ENCODE results near the gene LIPT2. TPM values are rescaled to one million over a fixed set of nuclear protein-coding genes. Genes with fewer than 3 reads are reported as not detected.
A peak's percentile ranks its signal among the peaks of the same experiment; 100 is the strongest.

Gene LIPT2
- polyA plus RNA-seq, 1 of the 3 experiments (the other 2 are of a cell fraction) = 4.6 TPM

DNA sequence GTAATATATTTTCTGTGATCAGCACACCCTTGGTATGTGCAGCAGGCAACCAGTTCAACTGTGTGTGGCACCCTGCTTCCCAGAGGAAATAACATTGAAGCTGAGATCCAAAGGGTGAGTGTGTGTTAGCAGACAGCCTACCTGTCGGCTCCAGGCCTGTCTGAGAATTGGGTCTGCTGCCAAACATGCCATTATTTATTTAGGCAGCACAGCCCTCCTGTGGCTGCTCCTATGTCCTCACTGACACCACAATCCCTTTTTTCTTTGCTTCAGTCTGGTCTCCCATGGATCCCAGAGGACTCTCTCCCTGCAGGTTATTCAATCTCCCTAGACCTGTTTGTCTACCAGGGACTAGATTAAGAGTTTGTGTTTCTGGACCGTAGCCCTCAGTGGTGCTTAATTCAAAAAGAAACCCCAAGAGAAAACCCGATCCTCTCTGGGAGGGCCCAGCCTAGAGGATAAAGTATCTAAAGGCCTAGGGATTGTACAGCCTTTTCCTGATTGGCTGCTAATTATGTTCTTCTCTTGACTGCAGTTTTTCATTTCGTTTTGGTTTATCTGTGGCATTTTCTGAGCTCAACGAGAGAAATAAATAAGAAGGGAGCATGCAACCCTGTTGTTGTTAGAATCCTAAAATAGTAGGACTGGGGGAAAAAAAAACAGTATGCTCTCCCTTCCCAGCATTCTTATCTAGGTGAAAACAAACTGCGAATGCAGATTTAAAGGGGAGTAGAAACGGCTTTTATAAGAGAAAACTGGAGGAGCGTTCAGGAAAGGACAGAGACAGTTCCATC, 50.3 kb downstream of the LIPT2 start:
- 76% methylated on average over 8 of the region's 8 CpGs for WGBS (ENCODE audit: low lambda C conversion rate)
- Histone ChIP-seq H3K9me3 (no peaks in the 10 kb centered on the region), H3K4me3 (ENCODE audit: low read depth in 2 of 2, low read length in 1 of 2) (no peak overlapping the region), H3K4me1 (ENCODE audit: control insufficient read depth in 1 of 2, insufficient read depth in 2 of 2, low read depth in 1 of 2, low read length in 1 of 2) (peaks cover 0 to 21% of the 10 kb centered on the region in 2 experiments; a peak in 3 of 4 replicates), H3K4me2 (no peak overlapping the region), H3K9me2 (no peaks in the 10 kb centered on the region), H4K20me1 (ENCODE audit: insufficient read depth) (no peaks in the 10 kb centered on the region), H3K9ac (no peak overlapping the region), H3K27me3 (ENCODE audit: insufficient read depth) (no peaks in the 10 kb centered on the region), H3K27ac (ENCODE audit: low read depth in 2 of 2, low read length in 1 of 2) (no peak overlapping the region), H3K36me3 (replicated peaks in 1 of 2; ENCODE audit: control insufficient read depth in 1 of 2, insufficient read depth in 2 of 2, low read length in 1 of 2) (no peaks in the 10 kb centered on the region), H3K79me2 (ENCODE audit: insufficient read depth) (no peaks in the 10 kb centered on the region), H2AFZ (ENCODE audit: low read depth) (no peak overlapping the region), H3F3A (replicated peaks; ENCODE audit: insufficient read depth) (no peaks in the 10 kb centered on the region)
- CTCF ChIA-PET = interaction anchor here (0.6 to 14.5 kb wide), 9 partner anchors 9 to 189 kb away, joined by 3 to 218 read pairs (median 4); no protein-coding TSS in a partner anchor
- POLR2A ChIA-PET = no interaction called here
- TF ChIP-seq GABPA (IDR thresholded peaks at IDR 0.05; ENCODE audit: low read depth) (no peak), MXI1 (IDR thresholded peaks at IDR 0.05; ENCODE audit: low read depth, low read length) (no peak), FOXJ3 (CRISPR knock-in tag; IDR thresholded peaks at IDR 0.05) (no peak), NFIC (IDR thresholded peaks at IDR 0.05; ENCODE audit: borderline replicate concordance) (peak; percentile 41; the same call in 1 of the 2 replicates), RAD21 (IDR thresholded peaks at IDR 0.05; ENCODE audit: low read length) (peak; percentile 67), MEF2A (IDR thresholded peaks at IDR 0.05; ENCODE audit: borderline replicate concordance, low read depth) (no peak), JUND (IDR thresholded peaks at IDR 0.05) (no peak), SIN3A (IDR thresholded peaks at IDR 0.05; ENCODE audit: borderline replicate concordance, low read depth, low read length) (no peak), FOSL2 (IDR thresholded peaks at IDR 0.05; ENCODE audit: borderline replicate concordance, low read depth) (no peak), TEAD4 (IDR thresholded peaks at IDR 0.05; ENCODE audit: borderline replicate concordance, insufficient read depth) (no peak), ELF1 (IDR thresholded peaks at IDR 0.05) (no peak)
- TF ChIP-seq, protein P1, sequence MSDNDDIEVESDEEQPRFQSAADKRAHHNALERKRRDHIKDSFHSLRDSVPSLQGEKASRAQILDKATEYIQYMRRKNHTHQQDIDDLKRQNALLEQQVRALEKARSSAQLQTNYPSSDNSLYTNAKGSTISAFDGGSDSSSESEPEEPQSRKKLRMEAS (IDR thresholded peaks at IDR 0.05; ENCODE audit: low read depth) = no peak
- TF ChIP-seq, protein P2, sequence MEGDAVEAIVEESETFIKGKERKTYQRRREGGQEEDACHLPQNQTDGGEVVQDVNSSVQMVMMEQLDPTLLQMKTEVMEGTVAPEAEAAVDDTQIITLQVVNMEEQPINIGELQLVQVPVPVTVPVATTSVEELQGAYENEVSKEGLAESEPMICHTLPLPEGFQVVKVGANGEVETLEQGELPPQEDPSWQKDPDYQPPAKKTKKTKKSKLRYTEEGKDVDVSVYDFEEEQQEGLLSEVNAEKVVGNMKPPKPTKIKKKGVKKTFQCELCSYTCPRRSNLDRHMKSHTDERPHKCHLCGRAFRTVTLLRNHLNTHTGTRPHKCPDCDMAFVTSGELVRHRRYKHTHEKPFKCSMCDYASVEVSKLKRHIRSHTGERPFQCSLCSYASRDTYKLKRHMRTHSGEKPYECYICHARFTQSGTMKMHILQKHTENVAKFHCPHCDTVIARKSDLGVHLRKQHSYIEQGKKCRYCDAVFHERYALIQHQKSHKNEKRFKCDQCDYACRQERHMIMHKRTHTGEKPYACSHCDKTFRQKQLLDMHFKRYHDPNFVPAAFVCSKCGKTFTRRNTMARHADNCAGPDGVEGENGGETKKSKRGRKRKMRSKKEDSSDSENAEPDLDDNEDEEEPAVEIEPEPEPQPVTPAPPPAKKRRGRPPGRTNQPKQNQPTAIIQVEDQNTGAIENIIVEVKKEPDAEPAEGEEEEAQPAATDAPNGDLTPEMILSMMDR (IDR thresholded peaks at IDR 0.05) = peak; percentile 29; the same call in 1 of the 2 replicates
- DNase-seq = no peak

DNA sequence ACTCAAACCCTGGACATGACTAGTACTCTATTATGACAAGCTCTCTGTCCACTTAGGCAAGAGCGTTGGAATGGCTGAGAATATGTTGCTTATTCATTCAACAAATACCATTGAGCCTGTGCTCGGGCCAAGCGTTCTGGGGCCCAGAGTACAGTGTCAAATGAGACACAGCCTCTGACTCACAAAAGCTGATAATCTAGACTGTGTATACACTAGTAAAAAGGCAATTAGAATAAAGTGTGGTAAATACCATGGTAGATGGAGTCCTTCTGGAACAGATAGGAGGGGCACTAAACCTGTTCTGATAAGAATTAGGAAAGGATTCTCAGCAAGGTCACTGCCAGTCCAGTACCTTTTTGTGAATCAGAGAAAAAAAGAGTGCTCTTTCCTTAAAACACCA, 50.9 kb downstream of the LIPT2 start:
- Histone ChIP-seq H3K36me3 (replicated peaks in 1 of 2; ENCODE audit: control insufficient read depth in 1 of 2, insufficient read depth in 2 of 2, low read length in 1 of 2) (no peaks in the 10 kb centered on the region), H3K27ac (ENCODE audit: low read depth in 2 of 2, low read length in 1 of 2) (no peak overlapping the region), H2AFZ (ENCODE audit: low read depth) (no peak overlapping the region), H3K9me2 (no peaks in the 10 kb centered on the region), H3K4me3 (ENCODE audit: low read depth in 2 of 2, low read length in 1 of 2) (no peak overlapping the region), H3K27me3 (ENCODE audit: insufficient read depth) (no peaks in the 10 kb centered on the region), H3K9ac (no peak overlapping the region), H3K4me1 (ENCODE audit: control insufficient read depth in 1 of 2, insufficient read depth in 2 of 2, low read depth in 1 of 2, low read length in 1 of 2) (peaks cover 0 to 21% of the 10 kb centered on the region in 2 experiments; a peak in 3 of 4 replicates), H4K20me1 (ENCODE audit: insufficient read depth) (no peaks in the 10 kb centered on the region), H3K4me2 (no peak overlapping the region), H3K79me2 (ENCODE audit: insufficient read depth) (no peaks in the 10 kb centered on the region), H3F3A (replicated peaks; ENCODE audit: insufficient read depth) (no peaks in the 10 kb centered on the region), H3K9me3 (no peaks in the 10 kb centered on the region)
- no peak for TF ChIP-seq MXI1 (IDR thresholded peaks at IDR 0.05; ENCODE audit: low read depth, low read length)
- no peak for TF ChIP-seq SMC3 (IDR thresholded peaks at IDR 0.05; ENCODE audit: low read depth, low read length)
- no peak for TF ChIP-seq SIN3A (IDR thresholded peaks at IDR 0.05; ENCODE audit: borderline replicate concordance, low read depth, low read length)
- no peak for TF ChIP-seq GABPA (IDR thresholded peaks at IDR 0.05; ENCODE audit: low read depth)
- TF ChIP-seq MEF2A (IDR thresholded peaks at IDR 0.05; ENCODE audit: borderline replicate concordance, low read depth) = no peak
- no peak for TF ChIP-seq FOXM1 (IDR thresholded peaks at IDR 0.05; ENCODE audit: low read depth)
- TF ChIP-seq, protein P2 (IDR thresholded peaks at IDR 0.05) = no peak
- TF ChIP-seq NFIC (IDR thresholded peaks at IDR 0.05; ENCODE audit: borderline replicate concordance) = no peak
- TF ChIP-seq ELF1 (IDR thresholded peaks at IDR 0.05) = no peak
- no peak for TF ChIP-seq EP300 (IDR thresholded peaks at IDR 0.05; ENCODE audit: borderline replicate concordance in 1 of 2, low read depth in 1 of 2, low read length in 1 of 2)
- TF ChIP-seq, protein P3, sequence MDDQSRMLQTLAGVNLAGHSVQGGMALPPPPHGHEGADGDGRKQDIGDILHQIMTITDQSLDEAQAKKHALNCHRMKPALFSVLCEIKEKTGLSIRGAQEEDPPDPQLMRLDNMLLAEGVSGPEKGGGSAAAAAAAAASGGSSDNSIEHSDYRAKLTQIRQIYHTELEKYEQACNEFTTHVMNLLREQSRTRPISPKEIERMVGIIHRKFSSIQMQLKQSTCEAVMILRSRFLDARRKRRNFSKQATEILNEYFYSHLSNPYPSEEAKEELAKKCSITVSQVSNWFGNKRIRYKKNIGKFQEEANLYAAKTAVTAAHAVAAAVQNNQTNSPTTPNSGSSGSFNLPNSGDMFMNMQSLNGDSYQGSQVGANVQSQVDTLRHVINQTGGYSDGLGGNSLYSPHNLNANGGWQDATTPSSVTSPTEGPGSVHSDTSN (IDR thresholded peaks at IDR 0.05) = no peak
- TF ChIP-seq JUND (IDR thresholded peaks at IDR 0.05) = no peak
- no peak for TF ChIP-seq POLR2AphosphoS5 (IDR thresholded peaks at IDR 0.05; ENCODE audit: low read depth, low read length)
- no peak for TF ChIP-seq RXRA (IDR thresholded peaks at IDR 0.05; ENCODE audit: borderline replicate concordance, low read depth)
- TF ChIP-seq, protein P1 (IDR thresholded peaks at IDR 0.05; ENCODE audit: low read depth) = no peak
- no peak for TF ChIP-seq YY1 (IDR thresholded peaks at IDR 0.05; ENCODE audit: low read depth)
- TF ChIP-seq CHD2 (IDR thresholded peaks at IDR 0.05; ENCODE audit: low read length, partially characterized antibody) = no peak
- TF ChIP-seq RAD21 (IDR thresholded peaks at IDR 0.05; ENCODE audit: low read length) = no peak
- WGBS (ENCODE audit: low lambda C conversion rate) = 96% methylated on average over 3 of the region's 3 CpGs
- CTCF ChIA-PET = interaction anchor here (0.6 to 14.5 kb wide), 5 partner anchors 9 to 188 kb away, joined by 3 to 218 read pairs (median 4); no protein-coding TSS in a partner anchor
- POLR2A ChIA-PET = no interaction called here
- no peak for DNase-seq
